ENCODE data around the gene GIT1.
A peak's percentile ranks its signal among the peaks of the same experiment; 100 is the strongest.
"Not testable (repeated sequence)": the region's sequence is repeated elsewhere in the genome, so short reads cannot be mapped to it uniquely, and the experiment has no call there.

The GIT1 gene

GRCh38 chr17:29565643-29566472, 23.6 kb downstream of the GIT1 start:
- DNase-seq = peak; percentile 47 to 63

- DNase-seq = no peak
These were observed 25.6 kb downstream of the GIT1 start for GRCh38 chr17:29563816-29564215.

GRCh38 chr17:29562615-29563014, 26.8 kb downstream of the GIT1 start:
- no peak for DNase-seq

- DNase-seq = no peak
These were observed 27.6 kb downstream of the GIT1 start for GRCh38 chr17:29561554-29562517.

GRCh38 chr17:29560316-29560715, 29.1 kb downstream of the GIT1 start:
- DNase-seq = no peak

- DNase-seq = no peak
These were observed 29.8 kb downstream of the GIT1 start for GRCh38 chr17:29559640-29560039.

GRCh38 chr17:29558139-29558538, 31.3 kb downstream of the GIT1 start:
- not testable (repeated sequence) for DNase-seq

- DNase-seq = no peak
These were observed 31.7 kb downstream of the GIT1 start for GRCh38 chr17:29557739-29558116.

- no peak for DNase-seq
These were observed 32.2 kb downstream of the GIT1 start for GRCh38 chr17:29557085-29557738.

- DNase-seq = no peak
These were observed 33.6 kb downstream of the GIT1 start for GRCh38 chr17:29555840-29556239.

GRCh38 chr17:29549177-29549923, 40.1 kb downstream of the GIT1 start:
- DNase-seq = no peak

- no peak for DNase-seq
These were observed 42.6 kb downstream of the GIT1 start for GRCh38 chr17:29546830-29547229.

- no peak for DNase-seq
These were observed 43.4 kb downstream of the GIT1 start for GRCh38 chr17:29546085-29546484.

- no peak for DNase-seq
These were observed 45.4 kb downstream of the GIT1 start for GRCh38 chr17:29544066-29544465.

- DNase-seq = no peak
These were observed 55.5 kb downstream of the GIT1 start for GRCh38 chr17:29533976-29534375.

GRCh38 chr17:29526322-29526721, 63.1 kb downstream of the GIT1 start:
- DNase-seq = no peak

- DNase-seq = no peak
These were observed 64.8 kb downstream of the GIT1 start for GRCh38 chr17:29524692-29525091.
